ENCODE measurements around the gene PPM1M. TPM values are rescaled to one million over a fixed set of nuclear protein-coding genes. Genes with fewer than 3 reads are reported as not detected.
A peak's percentile ranks its signal among the peaks of the same experiment; 100 is the strongest.

PPM1M gene
- total and polyA plus RNA-seq, 7 donors = 2.1 to 7.5 (median 3.0) TPM

GRCh38 chr3:52246728-52247408 lies 1.3 kb downstream of the PPM1M start:
- Histone ChIP-seq H3K36me3 (ENCODE audit: insufficient read depth in 1 of 2, low read depth in 1 of 2) (peaks cover 0 to 39% of the 10 kb centered on the region in 2 donors), H3K4me1 (peaks cover 24% of the 10 kb centered on the region), H3K4me3 (peak overlapping the region; percentile 70), H3K9me3 (no peaks in the 10 kb centered on the region), H3K27ac (no peak overlapping the region), H3K27me3 (ENCODE audit: insufficient read depth in 3 of 3, low read length in 2 of 3) (no peaks in the 10 kb centered on the region)
- DNase-seq (peak in 1 of 2 donors; percentile 14), ATAC-seq (peak in 2 of 4 donors; percentile 10 to 23)
- intact Hi-C loops (cut with DNase I) = no loop called here
- WGBS, 3 donors = 69 to 82% (median 74%) methylated on average over 14 of the region's 14 CpGs
- TF ChIP-seq CTCF (IDR thresholded peaks at IDR 0.05) = no peak

GRCh38 chr3:52247409-52248164 lies 2.0 kb downstream of the PPM1M start:
- H3K36me3 ChIP-seq (ENCODE audit: insufficient read depth in 1 of 2, low read depth in 1 of 2) = peaks cover 0 to 46% of the 10 kb centered on the region in 2 donors
- no peaks in the 10 kb centered on the region for H3K9me3 ChIP-seq
- DNase-seq (no peak), ATAC-seq (no peak)
- H3K4me1 ChIP-seq = peaks cover 29% of the 10 kb centered on the region
- no peak for TF ChIP-seq CTCF (IDR thresholded peaks at IDR 0.05)
- H3K27me3 ChIP-seq (ENCODE audit: insufficient read depth in 3 of 3, low read length in 2 of 3) = no peaks in the 10 kb centered on the region
- H3K4me3 ChIP-seq = no peak overlapping the region
- intact Hi-C loops (cut with DNase I) = no loop called here
- WGBS, 3 donors = 91 to 94% (median 91%) methylated on average over 7 of the region's 7 CpGs
- no peak overlapping the region for H3K27ac ChIP-seq

- no peak for ATAC-seq
These were observed 2.6 kb downstream of the PPM1M start for GRCh38 chr3:52248165-52248541.

GRCh38 chr3:52248816-52249547 lies 3.4 kb downstream of the PPM1M start:
- peaks cover 0 to 60% of the 10 kb centered on the region in 2 donors for H3K36me3 ChIP-seq (ENCODE audit: insufficient read depth in 1 of 2, low read depth in 1 of 2)
- H3K9me3 ChIP-seq = no peaks in the 10 kb centered on the region
- no peak overlapping the region for H3K4me3 ChIP-seq
- no peak for TF ChIP-seq CTCF (IDR thresholded peaks at IDR 0.05)
- H3K27ac ChIP-seq = no peak overlapping the region
- intact Hi-C loops (cut with DNase I) = no loop called here
- ATAC-seq (no peak), DNase-seq (peak in 1 of 2 donors; percentile 72)
- no peaks in the 10 kb centered on the region for H3K27me3 ChIP-seq (ENCODE audit: insufficient read depth in 3 of 3, low read length in 2 of 3)
- H3K4me1 ChIP-seq = peaks cover 29% of the 10 kb centered on the region
- 62 to 72% (median 69%) methylated on average over 10 of the region's 10 CpGs for WGBS, 3 donors

More at GRCh38 chr3:52248165-52248541, 2.6 kb downstream of the PPM1M start:
- no peak for DNase-seq
- TF ChIP-seq CTCF (IDR thresholded peaks at IDR 0.05) = no peak
- peaks cover 0 to 52% of the 10 kb centered on the region in 2 donors for H3K36me3 ChIP-seq (ENCODE audit: insufficient read depth in 1 of 2, low read depth in 1 of 2)
- H3K4me3 ChIP-seq = no peak overlapping the region
- no peaks in the 10 kb centered on the region for H3K27me3 ChIP-seq (ENCODE audit: insufficient read depth in 3 of 3, low read length in 2 of 3)
- 84 to 93% (median 86%) methylated on average over 10 of the region's 10 CpGs for WGBS, 3 donors
- intact Hi-C loops (cut with DNase I) = no loop called here
- no peak overlapping the region for H3K27ac ChIP-seq
- no peaks in the 10 kb centered on the region for H3K9me3 ChIP-seq
- peaks cover 29% of the 10 kb centered on the region for H3K4me1 ChIP-seq
